ENCODE data around the gene PHAF1. TPM values are rescaled to one million over a fixed set of nuclear protein-coding genes. Genes with fewer than 3 reads are reported as not detected.

The PHAF1 gene
- total and polyA plus RNA-seq, 8 donors: 4.6 to 39.6 (median 7.6) TPM

GRCh38 chr16:67077871-67078270 is 31.9 kb upstream of the PHAF1 start:
- TF ChIP-seq EP300 (IDR thresholded peaks at IDR 0.05) (no peak), CTCF (IDR thresholded peaks at IDR 0.05) (no peak), POLR2A (IDR thresholded peaks at IDR 0.05) (no peak), POLR2AphosphoS5 (IDR thresholded peaks at IDR 0.05) (no peak)
- Histone ChIP-seq H3K27me3 (no peaks in the 10 kb centered on the region), H3K36me3 (peaks cover 4 to 53% (median 40%) of the 10 kb centered on the region in 4 donors), H3K4me1 (no peaks in the 10 kb centered on the region), H3K27ac (no peak overlapping the region), H3K4me3 (no peak overlapping the region), H3K9me3 (no peaks in the 10 kb centered on the region)
- intact Hi-C loops (cut with DNase I; ENCODE audit: low total_unique reads): no loop called here
- 81 to 96% (median 86%) methylated on average over 4 of the region's 4 CpGs for WGBS, 5 donors
- DNase-seq: no peak

- 88 to 96% (median 94%) methylated on average over 6 of the region's 6 CpGs for WGBS, 5 donors
- intact Hi-C loops (cut with DNase I; ENCODE audit: low total_unique reads): no loop called here
- Histone ChIP-seq H3K36me3 (peaks cover 7 to 45% (median 28%) of the 10 kb centered on the region in 4 donors), H3K27ac (no peak overlapping the region), H3K4me1 (no peaks in the 10 kb centered on the region), H3K27me3 (no peaks in the 10 kb centered on the region), H3K4me3 (no peak overlapping the region), H3K9me3 (no peaks in the 10 kb centered on the region)
- TF ChIP-seq POLR2A (IDR thresholded peaks at IDR 0.05) (no peak), POLR2AphosphoS5 (IDR thresholded peaks at IDR 0.05) (no peak), EP300 (IDR thresholded peaks at IDR 0.05) (no peak), CTCF (IDR thresholded peaks at IDR 0.05) (no peak)
- no peak for DNase-seq
These were observed 27.6 kb upstream of the PHAF1 start for GRCh38 chr16:67082100-67082499.

- TF ChIP-seq EP300 (IDR thresholded peaks at IDR 0.05) (no peak), CTCF (IDR thresholded peaks at IDR 0.05) (no peak), POLR2A (IDR thresholded peaks at IDR 0.05) (no peak), POLR2AphosphoS5 (IDR thresholded peaks at IDR 0.05) (no peak)
- H3K36me3 ChIP-seq: peaks cover 7 to 41% (median 25%) of the 10 kb centered on the region in 4 donors
- no peak for DNase-seq
- H3K4me3 ChIP-seq: no peak overlapping the region
- H3K27me3 ChIP-seq: no peaks in the 10 kb centered on the region
- intact Hi-C loops (cut with DNase I; ENCODE audit: low total_unique reads): no loop called here
- no peaks in the 10 kb centered on the region for H3K9me3 ChIP-seq
- no peak overlapping the region for H3K27ac ChIP-seq
- WGBS, 5 donors: 85 to 93% (median 92%) methylated on average over 1 of the region's 1 CpG
- no peaks in the 10 kb centered on the region for H3K4me1 ChIP-seq
These were observed 26.9 kb upstream of the PHAF1 start for GRCh38 chr16:67082891-67083290.

GRCh38 chr16:67084345-67085028 is 25.3 kb upstream of the PHAF1 start:
- Histone ChIP-seq H3K36me3 (peaks cover 7 to 34% (median 23%) of the 10 kb centered on the region in 4 donors), H3K4me1 (no peaks in the 10 kb centered on the region), H3K27me3 (no peaks in the 10 kb centered on the region), H3K9me3 (no peaks in the 10 kb centered on the region), H3K4me3 (no peak overlapping the region), H3K27ac (no peak overlapping the region)
- no peak for TF ChIP-seq POLR2A (IDR thresholded peaks at IDR 0.05)
- TF ChIP-seq POLR2AphosphoS5 (IDR thresholded peaks at IDR 0.05): no peak
- no peak for TF ChIP-seq EP300 (IDR thresholded peaks at IDR 0.05)
- no peak for TF ChIP-seq CTCF (IDR thresholded peaks at IDR 0.05)
- DNase-seq: no peak
- intact Hi-C loops (cut with DNase I; ENCODE audit: low total_unique reads): no loop called here
- 93 to 96% (median 94%) methylated on average over 4 of the region's 4 CpGs for WGBS, 5 donors
